IPS DF 4.7 (cell line): ENCODE measurements around the gene SPACA7.

Source experiments
- DNase-seq: peaks from one replicate; pipeline ENCODE4 v3.0.0-alpha.2; 2013; ENCODE audit warnings: low spot score; ENCODE audit errors: extremely low read depth

The SPACA7 gene

DNA sequence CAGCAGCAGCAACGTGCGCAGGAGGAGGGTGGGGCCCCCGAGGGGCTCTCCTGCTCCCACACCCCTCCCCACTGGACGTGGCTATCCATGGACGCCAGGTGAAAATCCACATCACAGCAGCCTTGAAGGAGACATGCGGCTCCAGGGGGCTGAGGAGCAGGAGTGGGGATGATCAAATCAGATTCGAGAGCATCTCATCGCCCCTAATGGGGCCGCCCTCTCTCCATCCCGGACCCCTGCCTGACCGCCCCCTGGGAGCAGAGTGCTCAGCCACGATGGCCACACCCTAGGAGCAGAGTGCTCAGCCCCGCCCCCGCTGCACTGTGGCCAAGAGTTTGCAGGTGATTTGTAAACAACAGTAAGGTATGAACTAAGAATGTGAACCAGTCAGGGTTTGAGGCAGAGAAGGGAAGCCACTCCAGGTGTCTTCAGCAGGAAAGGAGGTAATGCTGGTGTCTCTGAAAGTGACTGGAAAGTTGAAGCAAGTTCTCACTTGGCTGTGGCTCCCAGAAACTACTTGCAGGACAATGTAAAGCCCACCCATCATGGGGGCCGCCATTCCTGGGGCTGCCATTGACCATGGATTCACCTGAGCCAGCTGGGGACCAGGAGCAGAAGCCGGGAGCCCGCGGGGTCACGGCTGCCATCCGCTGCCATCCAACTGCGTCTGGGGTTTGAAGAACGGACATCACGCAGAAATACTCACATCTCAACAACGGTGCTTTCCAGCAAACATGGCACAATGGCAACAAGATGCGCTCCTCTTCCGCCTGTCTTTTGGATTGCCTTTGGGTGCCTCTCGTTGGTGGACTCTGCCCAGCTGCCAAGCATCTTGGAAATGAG lies 71.8 kb downstream of the SPACA7 start:
- no peak for DNase-seq

DNA sequence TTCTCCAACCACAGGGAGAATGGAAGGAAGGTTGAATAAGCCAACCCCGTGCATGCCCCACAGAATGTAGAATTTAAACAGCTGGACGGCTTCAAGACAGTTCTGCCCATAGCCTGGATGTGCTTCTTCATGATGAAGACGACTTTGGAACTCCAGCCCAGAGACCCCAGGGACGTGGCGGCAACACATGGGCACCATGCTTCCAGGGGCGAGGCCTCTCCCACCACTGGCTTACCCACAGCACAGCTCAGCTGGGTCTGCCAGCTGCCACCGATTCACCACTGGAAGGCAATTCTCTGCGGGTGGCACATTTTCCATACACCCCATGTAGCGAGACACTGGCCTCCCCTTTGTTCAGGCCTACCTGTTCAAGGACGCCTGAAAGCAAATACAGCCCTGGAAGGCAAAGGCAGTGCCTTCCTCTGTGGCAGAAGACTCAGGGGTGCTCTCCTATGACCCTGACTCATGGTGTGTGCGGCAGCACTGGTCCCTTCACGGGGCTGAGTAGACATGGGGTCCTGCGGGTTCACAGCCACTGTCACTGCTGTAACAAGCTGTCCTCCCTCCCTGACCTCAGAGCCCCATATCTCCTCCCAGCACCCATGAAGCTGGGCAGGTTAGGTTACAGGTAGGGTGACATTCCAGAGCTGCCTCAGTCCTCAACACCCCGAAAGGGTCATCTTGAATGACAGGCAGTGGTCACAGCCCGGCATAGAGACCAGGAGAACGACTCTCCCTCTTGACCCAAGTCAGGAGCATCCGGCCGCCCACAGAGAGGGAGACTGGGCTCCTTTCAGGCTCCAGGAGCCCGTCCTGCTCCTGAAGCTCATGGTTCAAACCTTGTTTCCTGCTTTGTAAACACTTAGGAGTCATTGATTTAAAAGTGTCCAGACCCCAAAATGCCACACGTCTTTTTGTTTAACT lies 72.7 kb downstream of the SPACA7 start:
- DNase-seq: no peak

DNA sequence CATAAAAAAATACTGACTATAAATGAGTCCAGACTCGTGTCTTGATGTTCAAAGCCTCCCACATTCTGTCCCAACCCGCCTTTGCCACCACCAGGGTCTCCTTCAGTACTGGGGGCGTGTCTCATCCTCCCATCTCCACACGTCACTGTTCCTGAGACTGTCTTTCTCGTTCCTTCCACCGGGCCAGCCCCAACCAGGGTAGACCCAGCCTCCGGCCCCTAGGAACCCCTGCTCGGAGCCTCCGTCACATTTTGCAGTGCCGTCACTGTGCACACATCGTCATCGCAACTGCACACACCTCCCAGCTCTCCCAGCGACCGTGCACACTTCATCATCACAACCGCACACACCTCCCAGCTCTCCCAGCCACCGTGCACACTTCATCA lies 73.4 kb downstream of the SPACA7 start:
- DNase-seq: no peak

DNA sequence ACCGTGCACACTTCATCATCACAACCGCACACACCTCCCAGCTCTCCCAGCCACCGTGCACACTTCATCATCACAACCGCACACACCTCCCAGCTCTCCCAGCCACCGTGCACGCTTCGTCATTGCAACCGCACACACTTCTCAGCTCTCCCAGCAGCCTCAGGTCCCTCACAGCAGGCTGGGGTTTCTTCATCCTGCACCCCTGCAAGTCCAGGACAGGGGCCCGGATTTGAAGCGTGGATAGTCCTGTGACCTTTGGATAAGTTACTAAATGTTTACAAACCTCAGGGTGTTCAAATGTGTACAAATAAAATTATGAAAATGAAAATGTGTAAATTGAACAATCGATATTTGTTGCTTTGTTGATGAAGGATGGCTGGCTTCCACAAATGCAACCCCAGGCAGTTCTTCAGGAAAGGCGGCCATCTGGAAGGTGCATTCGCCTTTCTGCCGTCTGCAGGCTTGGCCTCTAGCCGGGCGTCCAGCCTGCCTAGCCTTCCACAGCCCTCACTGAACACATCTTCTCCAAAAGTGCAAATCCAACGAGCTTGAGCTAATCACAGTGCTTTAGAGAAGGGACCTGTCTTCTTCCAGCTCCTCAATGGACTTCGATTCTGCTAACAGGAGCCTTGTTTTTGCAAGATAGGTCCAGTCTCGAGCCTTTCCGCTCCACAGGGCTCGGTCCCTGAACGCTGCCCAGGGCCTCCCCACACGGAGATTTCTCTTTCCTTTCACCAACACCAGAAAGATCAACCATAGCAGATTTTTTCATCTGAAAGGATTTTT lies 74.2 kb downstream of the SPACA7 start:
- no peak for DNase-seq

DNA sequence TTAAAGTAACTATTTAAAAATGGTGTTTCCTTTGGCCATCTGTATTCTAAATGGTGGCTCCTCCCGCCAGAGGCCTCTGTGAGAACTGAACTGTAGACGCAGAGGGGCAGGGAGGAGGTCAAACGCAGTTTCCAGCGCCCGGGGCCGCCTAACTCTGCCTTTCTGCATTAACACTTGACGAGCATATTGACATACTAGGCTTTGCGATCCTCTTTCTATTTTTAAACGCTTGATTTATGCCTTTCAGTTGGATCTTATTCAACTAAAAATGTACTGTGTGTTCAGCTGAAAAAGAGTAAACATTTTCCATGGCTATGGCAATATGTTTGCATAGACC lies 74.7 kb downstream of the SPACA7 start:
- no peak for DNase-seq

DNA sequence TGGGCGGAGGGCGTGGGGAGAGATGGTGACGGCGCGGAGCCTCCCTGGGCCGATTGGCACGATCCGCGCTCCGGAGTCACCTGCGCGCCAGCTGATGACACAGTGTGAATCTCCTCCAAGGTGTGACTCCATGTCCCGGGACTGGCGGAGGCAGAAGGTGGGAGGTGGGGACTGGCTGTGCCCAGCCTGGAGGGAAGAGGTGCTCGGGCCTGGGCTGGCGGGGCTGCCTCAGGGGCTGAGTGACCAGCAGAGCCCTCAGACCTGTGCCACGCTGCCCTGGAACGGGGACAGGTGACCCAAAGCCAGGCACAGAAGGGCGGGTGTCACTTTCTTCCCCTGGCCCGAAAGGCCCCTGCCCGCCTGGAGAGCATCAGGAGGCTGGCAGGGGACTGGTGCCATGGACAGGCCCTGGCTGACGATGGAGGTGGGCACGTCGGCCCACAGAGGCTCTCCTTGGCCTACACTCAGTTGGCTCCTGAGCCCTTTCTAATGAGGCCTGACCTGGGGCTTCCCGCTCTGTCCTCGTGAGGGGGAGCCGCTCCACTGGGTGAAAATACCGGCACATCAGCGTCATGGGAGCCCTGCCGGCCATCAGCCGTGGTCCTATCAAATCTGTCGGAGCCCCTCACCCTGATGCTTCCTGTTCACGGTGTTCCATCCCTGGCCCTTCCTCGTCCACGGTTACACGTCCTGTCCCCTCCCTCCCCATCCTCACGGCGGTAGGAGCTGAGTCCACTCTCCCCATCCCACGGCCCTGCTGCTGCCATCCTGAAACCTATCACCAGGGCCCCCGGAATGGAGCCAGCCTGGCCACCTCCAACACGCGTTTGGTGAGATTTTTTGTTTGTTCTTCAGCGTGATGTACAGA lies 75.6 kb downstream of the SPACA7 start:
- DNase-seq: no peak

DNA sequence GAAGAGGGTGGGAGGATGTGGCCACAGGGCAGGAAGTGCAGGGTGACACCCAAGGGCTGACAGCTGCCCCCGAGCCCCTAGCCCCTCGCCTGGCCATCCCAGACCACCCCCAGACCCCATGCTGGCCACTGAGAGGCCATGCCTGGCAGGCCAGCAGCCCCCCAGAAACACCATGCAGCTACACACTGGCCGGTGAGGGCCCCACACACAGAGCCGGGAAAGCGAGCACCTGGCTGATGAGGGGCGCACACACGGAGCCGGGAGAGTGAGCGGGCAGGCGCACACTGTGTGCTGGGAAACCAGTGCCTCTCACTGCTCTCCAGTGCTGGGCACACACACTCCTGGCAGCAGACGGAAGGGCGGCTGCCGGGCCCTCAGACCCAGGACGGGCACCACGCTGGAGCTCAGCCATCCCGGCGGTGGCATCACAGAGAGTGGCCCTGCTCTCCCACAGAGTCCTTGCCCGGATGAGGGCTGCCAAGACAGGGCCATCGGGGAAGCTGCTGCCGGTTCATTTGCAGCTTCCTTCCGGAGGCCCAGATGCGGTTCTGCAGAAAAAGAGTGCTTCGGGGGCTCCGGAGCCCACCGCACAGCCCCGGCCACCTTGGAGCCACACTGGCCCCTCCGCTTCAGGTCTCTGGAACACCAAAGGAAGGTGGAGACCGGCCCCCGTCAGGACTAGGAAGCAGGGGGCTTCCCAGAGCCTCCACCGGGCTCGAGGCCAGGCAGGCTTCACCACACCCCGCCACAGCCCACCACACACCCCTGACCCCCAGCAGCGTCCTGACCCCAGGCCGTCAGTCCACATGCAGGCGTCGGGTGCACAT lies 76.4 kb downstream of the SPACA7 start:
- no peak for DNase-seq

DNA sequence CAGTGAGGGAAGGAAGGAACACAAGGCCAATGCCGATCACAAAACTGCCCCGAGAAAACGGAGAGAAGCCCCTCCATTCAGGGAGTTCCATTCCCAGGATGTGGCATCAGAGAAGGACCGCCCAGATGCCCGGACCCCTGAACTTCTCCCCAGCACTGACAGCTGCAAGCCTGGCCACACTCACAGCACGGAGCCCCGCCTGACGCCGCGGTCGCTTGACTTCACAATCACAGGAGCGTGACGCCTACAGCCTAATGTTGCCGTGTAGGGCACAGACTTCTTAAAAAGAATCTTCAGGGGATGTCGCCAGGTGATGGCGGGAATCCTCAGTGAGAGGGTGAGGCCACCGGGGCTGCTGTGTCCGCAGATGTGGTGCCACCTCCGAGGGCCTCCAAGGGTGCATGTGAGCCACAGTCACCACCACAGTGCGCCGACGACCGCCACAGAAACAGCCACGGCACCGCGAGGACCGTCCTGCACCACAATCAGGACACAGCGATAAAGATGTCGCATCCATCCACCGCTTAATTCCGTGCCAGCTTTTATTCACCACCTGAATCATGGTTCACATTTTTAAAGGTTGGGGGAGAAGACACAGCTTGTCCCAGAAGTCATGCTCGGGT lies 77.2 kb downstream of the SPACA7 start:
- no peak for DNase-seq

DNA sequence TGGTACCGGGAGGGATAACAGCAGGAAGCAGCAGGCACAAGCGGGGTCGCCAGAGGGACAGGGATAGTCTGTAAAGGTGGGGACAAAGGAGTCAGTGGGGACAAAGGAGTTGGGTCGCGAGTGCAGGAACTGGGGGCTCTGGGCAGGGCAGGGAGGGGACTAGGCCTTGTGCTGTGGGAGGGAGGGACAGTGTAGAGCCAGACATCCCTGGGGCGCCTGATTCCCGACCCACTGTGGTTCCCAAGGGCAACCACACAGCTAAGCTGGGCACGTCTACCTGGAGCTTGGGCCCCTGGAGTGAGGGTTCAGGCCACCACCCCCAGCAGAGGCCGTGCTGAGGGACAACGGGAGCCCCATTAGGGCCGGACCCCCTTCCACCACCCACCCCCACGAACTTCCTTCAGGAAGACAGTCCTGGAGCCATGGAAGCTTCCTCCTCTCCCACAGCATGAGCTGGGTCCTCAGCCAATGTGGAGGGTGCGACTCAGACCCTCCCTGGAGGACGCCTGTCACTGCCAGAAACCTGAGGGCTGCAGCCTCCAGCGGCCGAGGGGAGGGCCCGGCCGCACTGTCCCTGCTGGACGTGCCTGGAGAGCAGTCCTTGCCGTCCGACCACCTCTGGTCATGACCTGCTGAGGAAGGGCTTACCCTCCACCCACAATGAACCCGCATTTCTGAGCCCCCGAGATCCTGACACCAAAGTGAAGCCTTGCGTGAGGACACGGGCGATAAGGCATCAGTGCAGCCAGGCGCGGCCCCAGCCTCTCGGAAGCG lies 77.9 kb downstream of the SPACA7 start:
- no peak for DNase-seq

DNA sequence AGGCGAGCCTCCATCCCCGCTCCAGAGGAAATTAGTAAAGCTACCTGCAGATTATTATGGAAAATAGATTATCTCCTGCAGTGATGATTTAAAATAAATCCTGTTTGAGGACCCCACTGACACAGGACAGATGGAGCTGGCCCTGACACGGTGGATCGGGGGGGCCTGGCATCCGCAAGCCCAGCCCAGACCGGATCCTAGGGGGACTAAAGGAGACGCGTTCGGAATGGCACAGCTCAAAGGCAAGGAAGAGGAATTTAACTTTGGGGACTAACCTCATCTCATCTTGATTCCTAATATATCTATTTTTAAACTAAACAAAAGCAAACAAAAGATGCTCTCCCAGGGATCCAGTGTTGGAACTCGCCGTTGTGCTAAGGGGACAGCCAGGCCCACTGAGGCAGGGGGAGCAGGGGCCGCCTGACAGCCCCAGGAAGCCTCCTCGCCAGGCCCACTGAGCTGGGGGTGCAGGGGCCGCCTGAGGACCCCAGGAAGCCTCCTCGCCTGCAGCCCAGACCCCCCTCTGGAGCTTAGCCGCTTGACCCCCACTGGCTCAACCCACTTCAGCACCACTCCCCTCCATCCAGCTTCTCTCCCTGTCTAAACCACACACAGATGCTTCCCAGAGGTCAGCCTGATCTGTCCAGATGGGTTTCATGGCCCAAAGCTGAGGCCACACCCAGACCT lies 78.6 kb downstream of the SPACA7 start:
- DNase-seq: no peak

DNA sequence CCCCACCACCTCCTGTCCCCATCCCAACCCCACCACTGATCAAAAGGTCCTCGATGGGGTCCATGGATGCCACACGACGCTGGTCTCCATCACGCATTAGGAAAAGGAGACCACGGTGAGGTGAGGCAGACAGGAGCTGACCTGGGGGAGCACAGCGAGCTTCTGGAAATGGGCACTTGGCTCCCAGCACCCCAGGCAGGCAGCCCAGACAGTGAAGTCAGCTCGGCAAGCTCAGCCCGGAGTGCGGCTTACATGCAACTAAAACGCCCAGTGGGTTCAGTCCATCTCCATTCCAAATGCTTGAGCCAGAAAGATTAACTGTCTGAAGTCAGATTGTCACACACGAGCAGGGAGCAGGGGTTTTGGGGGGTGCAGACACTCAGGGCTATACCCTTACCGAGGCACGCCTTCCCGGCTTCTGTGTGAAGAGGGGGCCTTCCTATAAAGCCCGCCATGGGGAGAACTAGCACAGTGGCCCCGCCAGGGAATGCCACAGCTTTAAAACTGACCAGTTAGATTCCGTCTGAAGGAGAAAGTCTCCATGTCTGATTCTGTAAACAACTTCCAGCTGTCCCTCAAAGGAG lies 79.4 kb downstream of the SPACA7 start:
- no peak for DNase-seq

DNA sequence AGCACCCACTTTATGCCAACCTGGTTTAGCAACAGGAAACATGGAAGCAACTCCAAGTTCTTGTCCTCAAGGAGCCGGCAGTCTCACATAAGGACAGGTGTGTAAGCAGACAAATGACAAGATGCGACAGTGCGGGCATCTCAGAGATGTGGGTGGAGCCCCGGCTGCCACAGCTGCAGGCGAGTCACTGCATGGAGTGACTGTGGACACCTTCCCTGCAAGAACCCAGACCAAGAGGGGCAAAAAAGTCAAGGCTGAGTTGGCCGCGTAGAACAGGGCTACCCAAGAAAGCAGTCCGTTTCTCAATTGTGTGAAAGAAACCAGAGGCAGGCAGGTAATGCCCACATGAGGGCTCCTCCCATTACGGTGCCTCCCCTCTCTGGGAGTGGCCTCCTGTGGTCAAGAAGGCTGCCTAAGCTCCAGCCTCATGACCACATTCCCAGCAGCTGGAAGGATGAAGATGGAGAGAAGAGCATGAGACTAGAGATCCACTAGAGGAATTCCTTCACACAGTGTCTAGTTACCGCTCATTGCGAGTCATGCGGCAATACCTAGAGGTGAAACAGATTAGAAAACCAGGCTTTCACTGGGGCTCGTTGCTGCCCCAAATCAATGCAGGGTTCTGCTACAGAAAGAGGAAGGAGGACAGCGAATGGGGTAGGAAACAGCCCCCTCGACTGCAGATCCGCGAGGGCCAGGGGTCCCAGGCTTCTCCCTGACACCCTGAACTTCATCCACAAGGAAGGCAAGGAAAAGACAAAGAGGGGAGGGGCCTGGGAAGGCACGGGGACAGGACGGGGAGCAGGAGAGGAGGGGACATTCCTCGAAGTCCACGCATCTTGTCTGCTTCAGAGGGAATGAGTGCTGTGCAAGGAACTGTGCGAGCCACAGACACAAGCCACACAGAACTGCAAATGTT lies 80.2 kb downstream of the SPACA7 start:
- no peak for DNase-seq

DNA sequence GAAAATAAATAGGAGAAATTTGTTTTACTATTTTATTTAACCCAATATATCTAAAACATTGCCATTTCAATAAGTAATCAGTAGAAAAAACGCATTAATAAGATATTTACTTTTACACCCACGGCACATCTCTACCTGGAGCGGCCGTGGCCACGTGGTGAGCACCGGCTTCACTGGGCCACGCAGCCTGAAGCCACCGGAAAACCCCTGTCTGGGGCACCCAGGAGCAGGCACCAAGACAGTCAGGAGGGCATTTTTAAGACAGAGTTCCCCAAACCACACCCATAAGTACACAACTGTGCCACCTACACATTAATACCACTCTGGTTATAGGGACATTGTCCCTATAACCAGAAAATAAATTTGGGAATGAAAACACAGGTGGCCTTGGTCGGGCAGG lies 80.9 kb downstream of the SPACA7 start:
- no peak for DNase-seq

DNA sequence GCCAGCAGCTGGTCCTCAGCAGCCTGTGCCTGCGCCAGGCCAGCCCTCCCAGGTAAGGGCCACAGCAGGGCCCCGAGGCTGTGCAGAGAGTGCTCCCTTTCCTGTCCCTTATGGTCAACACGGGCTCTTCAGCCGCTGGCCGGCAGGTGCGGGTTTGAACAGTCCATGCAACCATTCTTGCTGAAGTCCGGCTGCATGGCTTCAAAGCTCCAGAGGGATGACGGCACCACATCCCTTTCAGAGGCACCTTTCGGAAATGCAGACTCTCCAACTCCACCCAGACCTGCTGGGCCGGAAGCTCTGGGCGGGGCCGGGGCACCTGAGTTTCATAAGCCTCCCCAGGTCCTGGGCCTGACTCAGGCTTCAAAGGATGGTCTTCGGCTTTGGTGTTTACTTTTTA lies 81.3 kb downstream of the SPACA7 start:
- DNase-seq: no peak

DNA sequence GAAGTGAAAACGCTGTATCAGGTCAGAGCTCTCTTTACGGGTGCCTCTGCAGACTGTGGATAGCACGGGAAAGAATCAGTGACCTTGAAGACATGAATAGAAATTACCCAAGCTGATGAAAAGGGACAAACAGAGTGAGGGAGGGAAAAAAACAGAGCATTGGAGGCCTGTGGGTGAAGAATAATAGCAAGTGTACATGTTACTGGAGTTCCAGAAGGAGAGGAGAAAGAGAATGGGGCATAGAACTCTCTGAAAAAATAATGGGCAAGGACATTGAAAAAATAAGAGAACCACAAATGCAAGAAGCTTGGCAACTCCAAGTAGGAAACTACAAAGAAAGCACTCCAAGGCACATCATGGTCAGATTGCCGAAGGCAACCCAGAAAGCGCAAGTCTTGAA lies 86.3 kb downstream of the SPACA7 start:
- DNase-seq: no peak

DNA sequence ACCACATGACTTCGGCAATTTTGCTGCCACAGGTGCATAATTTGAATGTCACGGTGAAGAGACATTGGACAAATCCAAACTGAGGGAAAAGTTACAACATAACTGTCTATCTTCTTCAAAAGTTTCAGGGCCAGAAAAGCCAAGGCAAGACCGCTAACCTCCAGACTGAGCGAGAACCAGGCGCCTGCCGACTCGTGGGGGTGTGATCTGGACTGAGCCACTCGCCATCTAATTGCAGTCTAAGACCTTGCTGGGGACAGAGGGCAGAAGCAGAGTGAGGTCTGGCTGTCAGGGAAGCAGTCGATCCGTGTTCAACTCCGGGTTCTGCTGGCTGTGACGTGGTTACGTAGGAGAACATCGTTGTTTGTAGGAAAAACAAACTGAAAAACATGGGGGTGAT lies 88.6 kb downstream of the SPACA7 start:
- DNase-seq: no peak
